ENCODE measurements around the gene RGS6. TPM values are rescaled to one million over a fixed set of nuclear protein-coding genes. Genes with fewer than 3 reads are reported as not detected.

The RGS6 gene
- total and polyA plus RNA-seq, 2 of the 4 experiments (the other 2 are of a cell fraction) = not detected

DNA sequence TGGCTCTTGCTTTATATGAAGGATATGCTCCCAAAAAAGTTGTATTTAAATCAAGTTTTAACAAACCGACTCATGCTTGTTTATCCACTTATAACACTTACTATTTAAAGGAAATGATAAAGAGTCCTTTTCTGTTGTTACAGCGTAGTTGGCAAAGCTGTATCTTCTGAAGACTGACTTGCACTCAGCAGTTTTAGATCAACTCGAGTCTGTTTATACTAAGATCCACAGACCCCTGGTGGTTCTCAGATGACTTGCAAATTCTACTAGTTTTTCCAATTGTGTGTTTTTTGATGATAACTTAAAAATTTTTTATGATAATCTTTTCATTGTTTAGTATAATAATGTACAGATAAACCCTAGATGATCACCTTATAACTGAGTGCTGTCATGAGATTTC is 475.8 kb downstream of the RGS6 start:
- H3K27me3 ChIP-seq (ENCODE audit: control insufficient read depth, insufficient read depth, low read length) = no peaks in the 10 kb centered on the region
- no peak overlapping the region for H4K5ac ChIP-seq (ENCODE audit: low read depth, low read length)
- BruUV-seq (replicated peaks) = no TSS peak
- H3K9me1 ChIP-seq (ENCODE audit: insufficient read depth, low read length) = no peaks in the 10 kb centered on the region
- in situ Hi-C loops (cut with MboI; ENCODE audit: low sequenced_read_pairs) = no loop called here
- no peak overlapping the region for H2BK20ac ChIP-seq (ENCODE audit: low read depth, low read length)
- H2AFZ ChIP-seq (replicated peaks; ENCODE audit: low read length, poor library complexity) = no peak overlapping the region
- no peak overlapping the region for H4K8ac ChIP-seq (ENCODE audit: low read depth in 2 of 2, low read length in 2 of 2)
- no peak overlapping the region for H2BK5ac ChIP-seq (ENCODE audit: low read depth, low read length, poor library complexity, severe bottlenecking)
- ChIA-PET POLR2A (ENCODE audit: unreplicated experiment) (no interaction called here), CTCF (no interaction called here)
- H4K20me1 ChIP-seq (ENCODE audit: insufficient read depth, low read length) = no peaks in the 10 kb centered on the region
- no peak overlapping the region for H3K56ac ChIP-seq (ENCODE audit: extremely low read depth, insufficient read depth, low read length)
- H3K4me2 ChIP-seq (ENCODE audit: low read depth, low read length) = no peak overlapping the region
- H3K4ac ChIP-seq (ENCODE audit: low read depth, low read length) = no peak overlapping the region
- WGBS, 2 experiments (ENCODE audit: extremely low coverage in 2 of 2, insufficient read length in 1 of 2) = no CpG with 5 or more reads among the region's 3 CpGs
- intact Hi-C loops (cut with micrococcal nuclease) = no loop called here
- H3K9ac ChIP-seq (ENCODE audit: low read depth, low read length) = no peak overlapping the region
- H3K23ac ChIP-seq (ENCODE audit: low read depth, low read length) = no peak overlapping the region
- H3K27ac ChIP-seq (ENCODE audit: insufficient read depth, low read length) = no peak overlapping the region
- H3K79me1 ChIP-seq (ENCODE audit: low read depth in 1 of 2, low read length in 2 of 2) = no peaks in the 10 kb centered on the region
- H2AK5ac ChIP-seq (ENCODE audit: low read depth, low read length) = no peak overlapping the region
- H3K9me3 ChIP-seq (ENCODE audit: control insufficient read depth, insufficient read depth, low read length) = no peaks in the 10 kb centered on the region
- no peak overlapping the region for H3K4me3 ChIP-seq (ENCODE audit: insufficient read depth, low read depth, low read length)
- TF ChIP-seq USF2 (IDR thresholded peaks at IDR 0.05; ENCODE audit: low read depth, low read length) (no peak), CHD1 (IDR thresholded peaks at IDR 0.05; ENCODE audit: low read depth, low read length) (no peak), POLR2A (IDR thresholded peaks at IDR 0.05; ENCODE audit: low read depth, low read length) (no peak), RAD21 (IDR thresholded peaks at IDR 0.05; ENCODE audit: low read length) (no peak), NFE2L2 (IDR thresholded peaks at IDR 0.05; ENCODE audit: low read depth, low read length) (no peak), MXI1 (IDR thresholded peaks at IDR 0.05; ENCODE audit: borderline replicate concordance, low read depth, low read length) (no peak), RCOR1 (IDR thresholded peaks at IDR 0.05; ENCODE audit: insufficient replicate concordance, low read length) (no peak), CEBPB (IDR thresholded peaks at IDR 0.05; ENCODE audit: low read depth, low read length) (no peak), MAZ (IDR thresholded peaks at IDR 0.05; ENCODE audit: borderline replicate concordance, low read depth, low read length) (no peak)
- TF ChIP-seq, protein P1, sequence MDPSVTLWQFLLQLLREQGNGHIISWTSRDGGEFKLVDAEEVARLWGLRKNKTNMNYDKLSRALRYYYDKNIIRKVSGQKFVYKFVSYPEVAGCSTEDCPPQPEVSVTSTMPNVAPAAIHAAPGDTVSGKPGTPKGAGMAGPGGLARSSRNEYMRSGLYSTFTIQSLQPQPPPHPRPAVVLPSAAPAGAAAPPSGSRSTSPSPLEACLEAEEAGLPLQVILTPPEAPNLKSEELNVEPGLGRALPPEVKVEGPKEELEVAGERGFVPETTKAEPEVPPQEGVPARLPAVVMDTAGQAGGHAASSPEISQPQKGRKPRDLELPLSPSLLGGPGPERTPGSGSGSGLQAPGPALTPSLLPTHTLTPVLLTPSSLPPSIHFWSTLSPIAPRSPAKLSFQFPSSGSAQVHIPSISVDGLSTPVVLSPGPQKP (IDR thresholded peaks at IDR 0.05; ENCODE audit: borderline replicate concordance, low read depth, low read length) = no peak
- ATAC-seq (ENCODE audit: low read depth) (no peak), DNase-seq (no peak)
- no peak overlapping the region for H3K14ac ChIP-seq (replicated peaks; ENCODE audit: low read depth, low read length)
- no peak overlapping the region for H2BK15ac ChIP-seq (ENCODE audit: low read depth, low read length)
- no peaks in the 10 kb centered on the region for H3K4me1 ChIP-seq (ENCODE audit: control insufficient read depth, insufficient read depth, low read length)
- H4K91ac ChIP-seq (ENCODE audit: insufficient read depth, low read depth, low read length) = no peak overlapping the region
- no peak overlapping the region for H2BK120ac ChIP-seq (ENCODE audit: low read depth, low read length)
- H3K36me3 ChIP-seq (ENCODE audit: control insufficient read depth, insufficient read depth, low read length) = no peaks in the 10 kb centered on the region
- dilution Hi-C loops (cut with HindIII; ENCODE audit: low sequenced_read_pairs, unreplicated experiment) = no loop called here
- no peak overlapping the region for H2AK9ac ChIP-seq (replicated peaks; ENCODE audit: low read depth, low read length, poor library complexity)
- no peak overlapping the region for H3K18ac ChIP-seq (ENCODE audit: low read depth, low read length)
